Naive thymus-derived CD8-positive, alpha-beta T cell (primary cell): ENCODE data around the gene PPFIA1. TPM values are rescaled to one million over a fixed set of nuclear protein-coding genes. Genes with fewer than 3 reads are reported as not detected.
"Not testable (repeated sequence)": the region's sequence is repeated elsewhere in the genome, so short reads cannot be mapped to it uniquely, and the experiment has no call there.

ENCODE experiments used
- ATAC-seq, 2 donors: fragments of 150-1000 bp; cut with Tn5 transposase in 1 of 2; sonication (Bioruptor Pico), chemical (Tn5 transposase) in 1 of 2; 1 replicate in 1 of 2; 2 replicates in 1 of 2; pipeline ENCODE4 v1.10.0; 2021; ENCODE audit warnings: mild to moderate bottlenecking in 2 of 2, moderate library complexity in 2 of 2
- POLR2A ChIA-PET: fragments of 350-600 bp; sonication (Branson Sonifier 250); formaldehyde crosslinking; loops from one replicate; lab custom pipeline; 2021; ENCODE audit warnings: antibody characterized with exemption; lab: Charles Lee
- DNase-seq, 10 donors: peaks; one replicate each; pipeline versions ENCODE4 v3.0.0 to v3.0.0-alpha.2; 2020 to 2022
- H3K27ac Mint-ChIP-seq, 10 donors: one replicate each; pipeline ENCODE4 v1.8.0; 2020 to 2022; ENCODE audit warnings: mild to moderate bottlenecking in 10 of 10, mixed read lengths in 10 of 10, moderate library complexity in 4 of 10, inconsistent platforms in 1 of 10
- H3K27me3 Mint-ChIP-seq, 5 donors: one replicate each; pipeline ENCODE4 v1.8.0; 2021 to 2022; ENCODE audit warnings: mixed read lengths in 5 of 5
- H3K36me3 Mint-ChIP-seq, 3 donors: one replicate each; pipeline ENCODE4 v1.8.0; 2020 to 2022; ENCODE audit warnings: mixed read lengths in 3 of 3, mild to moderate bottlenecking in 2 of 3, inconsistent platforms in 1 of 3
- H3K4me1 Mint-ChIP-seq, 4 donors: one replicate each; pipeline ENCODE4 v1.8.0; 2021 to 2022; ENCODE audit warnings: mixed read lengths in 4 of 4
- H3K4me3 Mint-ChIP-seq, 10 donors: one replicate each; pipeline ENCODE4 v1.8.0; 2020 to 2022; ENCODE audit warnings: mild to moderate bottlenecking in 10 of 10, mixed read lengths in 10 of 10, moderate library complexity in 6 of 10, inconsistent platforms in 1 of 10
- H3K9me3 Mint-ChIP-seq, 9 donors: one replicate each; pipeline ENCODE4 v1.8.0; 2020 to 2022; ENCODE audit warnings: mixed read lengths in 9 of 9, mild to moderate bottlenecking in 3 of 9, inconsistent platforms in 1 of 9, moderate library complexity in 1 of 9
- polyA plus RNA-seq, 3 donors: library from polyadenylated mRNA; unstranded; fragments of 300-500 nt; fragmentation: Illumina TruSeq; gene quantifications; one replicate each; pipeline ENCODE4 v1.2.3, GENCODE V29; 2021
- total RNA-seq, 8 experiments: library from RNA in 2 of 8; stranded (reverse) in 2 of 8; gene quantifications; one replicate each; pipeline ENCODE4 v1.2.3 and lab custom pipeline; 2021 to 2026

Gene PPFIA1
- total and polyA plus RNA-seq, 5 experiments from 2014 or later: 6.8 to 64.8 (median 15.0) TPM

- Mint-ChIP-seq H3K4me3 (no peak overlapping the region), H3K9me3 (no peaks in the 10 kb centered on the region), H3K4me1 (no peaks in the 10 kb centered on the region), H3K36me3 (peaks cover 0 to 84% (median 27%) of the 10 kb centered on the region in 3 donors), H3K27ac (no peak overlapping the region), H3K27me3 (no peaks in the 10 kb centered on the region)
- ATAC-seq (no peak), DNase-seq (no peak)
- POLR2A ChIA-PET: no interaction called here
Observed at GRCh38 chr11:70378506-70379134, 108.1 kb downstream of the PPFIA1 start.

GRCh38 chr11:70381350-70381749 is 110.9 kb downstream of the PPFIA1 start:
- ATAC-seq (no peak), DNase-seq (no peak)
- no peaks in the 10 kb centered on the region for H3K27me3 Mint-ChIP-seq
- no peaks in the 10 kb centered on the region for H3K4me1 Mint-ChIP-seq
- no peak overlapping the region for H3K27ac Mint-ChIP-seq
- peaks cover 0 to 77% (median 32%) of the 10 kb centered on the region in 3 donors for H3K36me3 Mint-ChIP-seq
- peaks cover 0 to 3% (median 0%) of the 10 kb centered on the region in 9 donors for H3K9me3 Mint-ChIP-seq
- H3K4me3 Mint-ChIP-seq: no peak overlapping the region
- POLR2A ChIA-PET: no interaction called here

GRCh38 chr11:70381872-70382861 is 111.7 kb downstream of the PPFIA1 start:
- Mint-ChIP-seq H3K27me3 (no peaks in the 10 kb centered on the region), H3K4me1 (no peaks in the 10 kb centered on the region), H3K36me3 (peaks cover 0 to 69% (median 29%) of the 10 kb centered on the region in 3 donors), H3K9me3 (peaks cover 0 to 3% (median 0%) of the 10 kb centered on the region in 9 donors), H3K4me3 (no peak overlapping the region), H3K27ac (peak overlapping the region in 1 of 10 donors; percentile 57)
- no peak for ATAC-seq
- POLR2A ChIA-PET: no interaction called here
- DNase-seq: no peak

- H3K27ac Mint-ChIP-seq: no peak overlapping the region
Observed at GRCh38 chr11:70383664-70384565, 113.4 kb downstream of the PPFIA1 start.

GRCh38 chr11:70384566-70385152 is 114.2 kb downstream of the PPFIA1 start:
- peaks cover 0 to 2% (median 0%) of the 10 kb centered on the region in 4 donors for H3K4me1 Mint-ChIP-seq

More at GRCh38 chr11:70383664-70384565, 113.4 kb downstream of the PPFIA1 start:
- ATAC-seq: no peak
- no peak for DNase-seq
- POLR2A ChIA-PET: no interaction called here
- peaks cover 0 to 2% (median 0%) of the 10 kb centered on the region in 4 donors for H3K4me1 Mint-ChIP-seq
- no peaks in the 10 kb centered on the region for H3K27me3 Mint-ChIP-seq
- peaks cover 0 to 3% (median 0%) of the 10 kb centered on the region in 9 donors for H3K9me3 Mint-ChIP-seq
- H3K36me3 Mint-ChIP-seq: peaks cover 0 to 55% (median 23%) of the 10 kb centered on the region in 3 donors
- H3K4me3 Mint-ChIP-seq: no peak overlapping the region

GRCh38 chr11:70387564-70387963 is 117.1 kb downstream of the PPFIA1 start:
- peaks cover 0 to 2% (median 0%) of the 10 kb centered on the region in 4 donors for H3K4me1 Mint-ChIP-seq
- H3K4me3 Mint-ChIP-seq: no peak overlapping the region

More at GRCh38 chr11:70384566-70385152, 114.2 kb downstream of the PPFIA1 start:
- DNase-seq (no peak), ATAC-seq (no peak)
- Mint-ChIP-seq H3K4me3 (no peak overlapping the region), H3K36me3 (peaks cover 0 to 51% (median 22%) of the 10 kb centered on the region in 3 donors), H3K27me3 (peaks cover 0 to 5% (median 0%) of the 10 kb centered on the region in 5 donors), H3K27ac (peak overlapping the region in 1 of 10 donors; percentile 34), H3K9me3 (peaks cover 0 to 3% (median 0%) of the 10 kb centered on the region in 9 donors)
- POLR2A ChIA-PET: no interaction called here

GRCh38 chr11:70389201-70389600 is 118.7 kb downstream of the PPFIA1 start:
- Mint-ChIP-seq H3K27me3 (peaks cover 9 to 30% (median 22%) of the 10 kb centered on the region in 5 donors), H3K36me3 (peaks cover 0 to 17% (median 10%) of the 10 kb centered on the region in 3 donors), H3K9me3 (peaks cover 0 to 3% (median 0%) of the 10 kb centered on the region in 9 donors), H3K4me3 (no peak overlapping the region), H3K27ac (peak overlapping the region in 1 of 10 donors; percentile 14), H3K4me1 (peaks cover 0 to 2% (median 0%) of the 10 kb centered on the region in 4 donors)
- DNase-seq (no peak), ATAC-seq (no peak)
- POLR2A ChIA-PET: no interaction called here

More at GRCh38 chr11:70387564-70387963, 117.1 kb downstream of the PPFIA1 start:
- ATAC-seq (no peak), DNase-seq (no peak)
- POLR2A ChIA-PET: no interaction called here
- H3K27ac Mint-ChIP-seq: no peak overlapping the region
- peaks cover 0 to 3% (median 0%) of the 10 kb centered on the region in 9 donors for H3K9me3 Mint-ChIP-seq
- H3K36me3 Mint-ChIP-seq: peaks cover 0 to 29% (median 13%) of the 10 kb centered on the region in 3 donors
- peaks cover 3 to 19% (median 8%) of the 10 kb centered on the region in 5 donors for H3K27me3 Mint-ChIP-seq

- POLR2A ChIA-PET, H3K9me3 Mint-ChIP-seq, H3K36me3 Mint-ChIP-seq, H3K27ac Mint-ChIP-seq, H3K4me3 Mint-ChIP-seq, ATAC-seq, DNase-seq, H3K4me1 Mint-ChIP-seq: not testable (repeated sequence)
- H3K27me3 Mint-ChIP-seq: peaks cover 11 to 38% (median 34%) of the 10 kb centered on the region in 5 donors
Observed at GRCh38 chr11:70390882-70391281, 120.4 kb downstream of the PPFIA1 start.

GRCh38 chr11:70394211-70394950 is 123.9 kb downstream of the PPFIA1 start:
- H3K9me3 Mint-ChIP-seq: no peaks in the 10 kb centered on the region
- POLR2A ChIA-PET: no interaction called here
- peaks cover 0 to 8% (median 5%) of the 10 kb centered on the region in 3 donors for H3K36me3 Mint-ChIP-seq
- H3K4me1 Mint-ChIP-seq: peaks cover 10 to 13% (median 12%) of the 10 kb centered on the region in 4 donors
- no peak overlapping the region for H3K4me3 Mint-ChIP-seq
- H3K27ac Mint-ChIP-seq: peak overlapping the region in 1 of 10 donors; percentile 34
- peaks cover 23 to 56% (median 45%) of the 10 kb centered on the region in 5 donors for H3K27me3 Mint-ChIP-seq
- ATAC-seq (no peak), DNase-seq (no peak)

GRCh38 chr11:70397336-70397982 is 127.0 kb downstream of the PPFIA1 start:
- DNase-seq (no peak), ATAC-seq (no peak)
- POLR2A ChIA-PET: no interaction called here
- peak overlapping the region in 4 of 10 donors; percentile 14 to 82 (median 56) for H3K27ac Mint-ChIP-seq
- H3K9me3 Mint-ChIP-seq: peaks cover 0 to 3% (median 0%) of the 10 kb centered on the region in 9 donors
- peak overlapping the region; percentile 68 to 92 (median 89) for H3K4me3 Mint-ChIP-seq
- peaks cover 19 to 55% (median 30%) of the 10 kb centered on the region in 5 donors for H3K27me3 Mint-ChIP-seq
- H3K36me3 Mint-ChIP-seq: peaks cover 0 to 8% (median 5%) of the 10 kb centered on the region in 3 donors
- H3K4me1 Mint-ChIP-seq: peaks cover 11 to 17% (median 13%) of the 10 kb centered on the region in 4 donors
